A673 (cell line): Measurements from ENCODE around the gene SMC2. TPM values are rescaled to one million over a fixed set of nuclear protein-coding genes. Genes with fewer than 3 reads are reported as not detected.

ENCODE experiments used
- BruUV-seq: library from RNA; stranded (reverse); fragments of 400-500 nt; replicated peaks from 2 replicates; lab custom pipeline; 2021; lab: Mats Ljungman, UMichigan
- CTCF ChIA-PET: fragments of 300-600 bp; sonication (Branson Sonifier 250); formaldehyde crosslinking; loops from one replicate; lab custom pipeline; 2022; ENCODE audit warnings: antibody characterized with exemption; lab: Charles Lee
- POLR2A ChIA-PET: fragments of 300-600 bp; sonication (Branson Sonifier 250); formaldehyde crosslinking; loops from one replicate; lab custom pipeline; 2022; ENCODE audit warnings: antibody characterized with exemption; ENCODE audit not compliant: low non-redundant PET; lab: Charles Lee
- DNase-seq: peaks from one replicate; pipeline ENCODE4 v3.0.0-alpha.2; 2015; ENCODE audit warnings: low spot score
- H3K27ac ChIP-seq: fragments of 200-600 bp; sonication (generic); 2 replicates; pipeline ENCODE4 v1.5.1; 2016; ENCODE audit warnings: mixed run types, low read depth, mild to moderate bottlenecking, mixed read lengths, antibody characterized with exemption, low read length; ENCODE audit not compliant: poor library complexity, severe bottlenecking
- H3K27me3 ChIP-seq: fragments of 200-600 bp; sonication (generic); replicated peaks from 2 replicates; pipeline ENCODE4 v1.6.1; 2017; ENCODE audit warnings: mixed run types, low read depth, mild to moderate bottlenecking, mixed read lengths, antibody characterized with exemption, low read length; ENCODE audit not compliant: insufficient read depth, poor library complexity
- H3K36me3 ChIP-seq: fragments of 200-600 bp; sonication (generic); 2 replicates; pipeline ENCODE4 v1.6.1; 2016; ENCODE audit warnings: mixed run types, mild to moderate bottlenecking, mixed read lengths, antibody characterized with exemption, low read length; ENCODE audit not compliant: insufficient read depth, poor library complexity, severe bottlenecking
- H3K4me1 ChIP-seq: fragments of 200-600 bp; sonication (generic); 2 replicates; pipeline ENCODE4 v1.6.1; 2017; ENCODE audit warnings: mixed run types, mild to moderate bottlenecking, mixed read lengths, antibody characterized with exemption, low read length; ENCODE audit not compliant: insufficient read depth, poor library complexity, severe bottlenecking
- H3K4me3 ChIP-seq: fragments of 200-600 bp; sonication (generic); 2 replicates; pipeline ENCODE4 v1.5.1; 2016; ENCODE audit warnings: low read depth, mixed run types, mild to moderate bottlenecking, mixed read lengths, low read length; ENCODE audit not compliant: poor library complexity, severe bottlenecking
- H3K9me3 ChIP-seq: fragments of 200-600 bp; sonication (generic); 2 replicates; pipeline ENCODE4 v1.6.1; 2016; ENCODE audit warnings: mixed run types, low read depth, mild to moderate bottlenecking, mixed read lengths, antibody characterized with exemption, low read length; ENCODE audit not compliant: poor library complexity, severe bottlenecking
- CTCF ChIP-seq: fragments of 300-800, 200-600 bp; sonication (generic); conservative IDR thresholded peaks from 2 replicates; pipeline ENCODE4 v1.5.1; 2017; ENCODE audit warnings: low read depth, mild to moderate bottlenecking, antibody characterized with exemption, low read length, moderate library complexity, mixed read lengths
- EZH2 ChIP-seq: fragments of 200-600 bp; sonication (generic); IDR thresholded peaks from 2 replicates; pipeline ENCODE4 v1.6.1; 2017; ENCODE audit warnings: borderline replicate concordance, low read depth, mild to moderate bottlenecking, mixed read lengths, antibody characterized with exemption, low read length; ENCODE audit not compliant: poor library complexity, severe bottlenecking
- intact Hi-C: fragments of 100-400 bp; cut with micrococcal nuclease; formaldehyde crosslinking; loops from one replicate; pipeline ENCODE4 v1.10.0; 2022; ENCODE audit not compliant: unreplicated experiment
- total RNA-seq: library from RNA; stranded (reverse); gene quantifications from 2 replicates; pipeline ENCODE4 v1.2.3, GENCODE V29; 2021

SMC2 gene
- total RNA-seq, 1 experiment from 2014 or later = 73.6 TPM

GRCh38 chr9:104104360-104104759, 10.3 kb downstream of the SMC2 start:
- Histone ChIP-seq H3K4me1 (no peaks in the 10 kb centered on the region), H3K27ac (no peak overlapping the region), H3K27me3 (no peaks in the 10 kb centered on the region), H3K9me3 (no peaks in the 10 kb centered on the region), H3K4me3 (no peak overlapping the region), H3K36me3 (peaks cover 72% of the 10 kb centered on the region)
- no TSS peak for BruUV-seq
- no peak for DNase-seq
- intact Hi-C loops = loop anchor here (5.0 kb wide), 1 partner anchor 33 kb away; no protein-coding TSS in a partner anchor
- ChIA-PET POLR2A (no interaction called here), CTCF (no interaction called here)
- TF ChIP-seq EZH2 (no peak), CTCF (no peak)

- CTCF ChIA-PET = no interaction called here
- DNase-seq = no peak
- POLR2A ChIA-PET = no interaction called here
- Histone ChIP-seq H3K4me3 (no peak overlapping the region), H3K36me3 (peaks cover 49% of the 10 kb centered on the region), H3K9me3 (no peaks in the 10 kb centered on the region), H3K4me1 (no peaks in the 10 kb centered on the region), H3K27me3 (no peaks in the 10 kb centered on the region), H3K27ac (no peak overlapping the region)
- BruUV-seq = no TSS peak
- intact Hi-C loops = no loop called here
- no peak for TF ChIP-seq CTCF
- no peak for TF ChIP-seq EZH2
Observed at GRCh38 chr9:104107799-104108198, 13.7 kb downstream of the SMC2 start.

GRCh38 chr9:104108315-104108714, 14.2 kb downstream of the SMC2 start:
- CTCF ChIA-PET = no interaction called here
- Histone ChIP-seq H3K4me1 (no peaks in the 10 kb centered on the region), H3K27ac (no peak overlapping the region), H3K27me3 (no peaks in the 10 kb centered on the region), H3K9me3 (no peaks in the 10 kb centered on the region), H3K4me3 (no peak overlapping the region), H3K36me3 (peaks cover 49% of the 10 kb centered on the region)
- no TSS peak for BruUV-seq
- no peak for DNase-seq
- intact Hi-C loops = no loop called here
- TF ChIP-seq EZH2 = no peak
- TF ChIP-seq CTCF = no peak
- POLR2A ChIA-PET = no interaction called here
